Ishikawa (cell line): ENCODE data around the gene KPNA1.

Experiments
- CEBPB ChIP-seq: IDR thresholded peaks from 2 replicates; pipeline ENCODE4 v1.6.1; 2012
- CREB1 ChIP-seq: IDR thresholded peaks from 2 replicates; pipeline ENCODE4 v1.6.1; 2012; ENCODE audit warnings: low read depth
- EGR1 ChIP-seq: IDR thresholded peaks from 2 replicates; pipeline ENCODE4 v1.6.1; 2012
- EP300 ChIP-seq: IDR thresholded peaks from 2 replicates; pipeline ENCODE4 v1.6.1; 2012; ENCODE audit warnings: borderline replicate concordance
- FOXM1 ChIP-seq: IDR thresholded peaks from 2 replicates; pipeline ENCODE4 v1.6.1; 2012; ENCODE audit warnings: low read depth, borderline replicate concordance
- MAX ChIP-seq: IDR thresholded peaks from 2 replicates; pipeline ENCODE4 v1.6.1; 2012
- NFIC ChIP-seq: IDR thresholded peaks from 2 replicates; pipeline ENCODE4 v1.6.1; 2012
- RAD21 ChIP-seq: IDR thresholded peaks from 2 replicates; pipeline ENCODE4 v1.6.1; 2012; ENCODE audit warnings: low read depth
- REST ChIP-seq: IDR thresholded peaks from 2 replicates; pipeline ENCODE4 v1.6.1; 2012; ENCODE audit warnings: low read depth, mild to moderate bottlenecking
- TAF1 ChIP-seq: IDR thresholded peaks from 2 replicates; pipeline ENCODE4 v1.6.1; 2012; ENCODE audit warnings: low read depth, mild to moderate bottlenecking
- TCF12 ChIP-seq: IDR thresholded peaks from 2 replicates; pipeline ENCODE4 v1.6.1; 2012; ENCODE audit warnings: low read depth
- TEAD4 ChIP-seq: IDR thresholded peaks from 2 replicates; pipeline ENCODE4 v1.6.1; 2012
- USF1 ChIP-seq: IDR thresholded peaks from 2 replicates; pipeline ENCODE4 v1.6.1; 2012
- YY1 ChIP-seq: IDR thresholded peaks from 2 replicates; pipeline ENCODE4 v1.6.1; 2012; ENCODE audit warnings: low read depth
- ZBTB7A ChIP-seq: IDR thresholded peaks from 2 replicates; pipeline ENCODE4 v1.6.1; 2012; ENCODE audit warnings: low read depth

The KPNA1 gene

GRCh38 chr3:122475316-122475715, 39.4 kb downstream of the KPNA1 start:
- TF ChIP-seq RAD21: no peak
- TF ChIP-seq TEAD4: no peak
- TF ChIP-seq USF1: no peak
- TF ChIP-seq ZBTB7A: no peak
- no peak for TF ChIP-seq REST
- TF ChIP-seq NFIC: no peak
- TF ChIP-seq YY1: no peak
- TF ChIP-seq TAF1: no peak
- TF ChIP-seq FOXM1: no peak

- TF ChIP-seq USF1 (no peak), NFIC (no peak), FOXM1 (no peak), REST (no peak), TCF12 (no peak), YY1 (no peak), EP300 (no peak)
Observed at GRCh38 chr3:122469659-122470058, 45.1 kb downstream of the KPNA1 start.

- no peak for TF ChIP-seq TCF12
- no peak for TF ChIP-seq NFIC
- no peak for TF ChIP-seq ZBTB7A
- no peak for TF ChIP-seq TAF1
- no peak for TF ChIP-seq YY1
- no peak for TF ChIP-seq FOXM1
- TF ChIP-seq RAD21: no peak
- TF ChIP-seq TEAD4: no peak
Observed at GRCh38 chr3:122468896-122469533, 45.7 kb downstream of the KPNA1 start.

- TF ChIP-seq USF1 (no peak), NFIC (no peak), EP300 (no peak)
Observed at GRCh38 chr3:122466701-122467240, 48.0 kb downstream of the KPNA1 start.

GRCh38 chr3:122464659-122465058, 50.1 kb downstream of the KPNA1 start:
- TF ChIP-seq TCF12 (no peak), CREB1 (no peak), TEAD4 (no peak), ZBTB7A (no peak), CEBPB (no peak)

- TF ChIP-seq EP300 (no peak), NFIC (no peak), TAF1 (no peak), REST (no peak), CEBPB (no peak), YY1 (no peak), EGR1 (no peak), FOXM1 (no peak), CREB1 (no peak), MAX (no peak), TCF12 (no peak), TEAD4 (no peak), ZBTB7A (no peak), USF1 (no peak), RAD21 (no peak)
Observed at GRCh38 chr3:122462406-122462805, 52.3 kb downstream of the KPNA1 start.
